ENCODE data around the gene ABI3BP.

GRCh38 chr3:100706365-100706764 is 286.9 kb downstream of the ABI3BP start:
- TF ChIP-seq, protein P1, sequence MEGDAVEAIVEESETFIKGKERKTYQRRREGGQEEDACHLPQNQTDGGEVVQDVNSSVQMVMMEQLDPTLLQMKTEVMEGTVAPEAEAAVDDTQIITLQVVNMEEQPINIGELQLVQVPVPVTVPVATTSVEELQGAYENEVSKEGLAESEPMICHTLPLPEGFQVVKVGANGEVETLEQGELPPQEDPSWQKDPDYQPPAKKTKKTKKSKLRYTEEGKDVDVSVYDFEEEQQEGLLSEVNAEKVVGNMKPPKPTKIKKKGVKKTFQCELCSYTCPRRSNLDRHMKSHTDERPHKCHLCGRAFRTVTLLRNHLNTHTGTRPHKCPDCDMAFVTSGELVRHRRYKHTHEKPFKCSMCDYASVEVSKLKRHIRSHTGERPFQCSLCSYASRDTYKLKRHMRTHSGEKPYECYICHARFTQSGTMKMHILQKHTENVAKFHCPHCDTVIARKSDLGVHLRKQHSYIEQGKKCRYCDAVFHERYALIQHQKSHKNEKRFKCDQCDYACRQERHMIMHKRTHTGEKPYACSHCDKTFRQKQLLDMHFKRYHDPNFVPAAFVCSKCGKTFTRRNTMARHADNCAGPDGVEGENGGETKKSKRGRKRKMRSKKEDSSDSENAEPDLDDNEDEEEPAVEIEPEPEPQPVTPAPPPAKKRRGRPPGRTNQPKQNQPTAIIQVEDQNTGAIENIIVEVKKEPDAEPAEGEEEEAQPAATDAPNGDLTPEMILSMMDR (IDR thresholded peaks at IDR 0.05), result no peak
- no peak for TF ChIP-seq POLR2A (IDR thresholded peaks at IDR 0.05)

Measured in Peyer's patch (tissue), 4 donors.